H1 (cell line): ENCODE measurements around the gene XKR7. TPM values are rescaled to one million over a fixed set of nuclear protein-coding genes. Genes with fewer than 3 reads are reported as not detected.

Source experiments
- CTCF ChIA-PET: fragments of 300-600 bp; sonication (Branson Sonifier 250); formaldehyde crosslinking; loops from one replicate; lab custom pipeline; 2021; ENCODE audit not compliant: partially characterized antibody; lab: Charles Lee
- POLR2A ChIA-PET: fragments of 300-600 bp; sonication (Branson Sonifier 250); formaldehyde crosslinking; loops from one replicate; lab custom pipeline; 2021; ENCODE audit warnings: inconsistent platforms; ENCODE audit not compliant: partially characterized antibody; lab: Charles Lee
- DNase-seq, 2 experiments: peaks; one replicate each; pipeline versions ENCODE4 v3.0.0 to v3.0.0-alpha.2; 2010 to 2022; ENCODE audit warnings: low spot score in 2 of 2, low read depth in 1 of 2, mixed read lengths in 1 of 2
- FAIRE-seq: peaks from 2 replicates; lab custom pipeline; 2011; peaks lifted over from hg19 to GRCh38; lab: Jason Lieb, UNC
- H2AFZ ChIP-seq: 2 replicates; pipeline ENCODE4 v1.8.1; 2012; ENCODE audit warnings: low read length, inconsistent platforms
- H2AK5ac ChIP-seq: 2 replicates; pipeline ENCODE4 v1.6.1; 2013; ENCODE audit warnings: low read depth, low read length
- H2BK120ac ChIP-seq: replicated peaks from 2 replicates; pipeline ENCODE3; 2013; ENCODE audit warnings: low read depth, low read length, inconsistent platforms
- H2BK12ac ChIP-seq: 2 replicates; pipeline ENCODE4 v1.6.1; 2013; ENCODE audit warnings: low read depth, low read length
- H2BK15ac ChIP-seq: 2 replicates; pipeline ENCODE4 v1.6.1; 2013; ENCODE audit warnings: low read length
- H2BK20ac ChIP-seq: 2 replicates; pipeline ENCODE4 v1.6.1; 2013; ENCODE audit warnings: low read length
- H2BK5ac ChIP-seq: 2 replicates; pipeline ENCODE4 v1.6.1; 2013; ENCODE audit warnings: low read depth, low read length
- H3K14ac ChIP-seq: 2 replicates; pipeline ENCODE4 v1.6.1; 2013; ENCODE audit warnings: inconsistent platforms; ENCODE audit not compliant: insufficient read length
- H3K18ac ChIP-seq: 2 replicates; pipeline ENCODE4 v1.6.1; 2013; ENCODE audit warnings: low read length; ENCODE audit errors: extremely low read depth
- H3K23ac ChIP-seq: 2 replicates; pipeline ENCODE4 v1.6.1; 2013; ENCODE audit warnings: inconsistent platforms; ENCODE audit not compliant: insufficient read length
- H3K23me2 ChIP-seq: 2 replicates; pipeline ENCODE4 v1.6.1; 2013; ENCODE audit warnings: low read depth, low read length
- H3K27ac ChIP-seq: 2 replicates; pipeline ENCODE4 v1.6.1; 2011; ENCODE audit warnings: low read depth, low read length, inconsistent platforms
- H3K27me3 ChIP-seq, 4 experiments: replicated peaks in 1 of 4; 1 replicate in 1 of 4; 2 replicates in 3 of 4; pipeline versions ENCODE4 v1.6.1 to v1.8.1; 2011 to 2013; ENCODE audit warnings: low read length in 3 of 4, mild to moderate bottlenecking in 3 of 4, inconsistent platforms in 2 of 4, mixed read lengths in 2 of 4, moderate library complexity in 1 of 4; ENCODE audit not compliant: control insufficient read depth in 3 of 4, insufficient read depth in 3 of 4; ENCODE audit errors: extremely low read depth in 1 of 4
- H3K36me3 ChIP-seq, 4 experiments: 2 replicates each; pipeline versions ENCODE4 v1.6.1 to v1.8.1; 2011 to 2013; ENCODE audit warnings: mild to moderate bottlenecking in 4 of 4, low read length in 3 of 4, moderate library complexity in 2 of 4, control low read depth in 1 of 4, inconsistent platforms in 1 of 4; ENCODE audit not compliant: insufficient read depth in 4 of 4, control insufficient read depth in 2 of 4
- H3K4ac ChIP-seq: replicated peaks from 2 replicates; pipeline ENCODE3; 2013; ENCODE audit warnings: low read length, low read depth, mixed read lengths, inconsistent platforms; ENCODE audit not compliant: insufficient read length
- H3K4me1 ChIP-seq, 4 experiments: replicated peaks in 1 of 4; 1 replicate in 1 of 4; 2 replicates in 3 of 4; pipeline versions ENCODE4 v1.6.1 to v1.8.1; 2011 to 2013; ENCODE audit warnings: low read length in 3 of 4, inconsistent platforms in 2 of 4, mixed read lengths in 1 of 4; ENCODE audit not compliant: insufficient read depth in 4 of 4, control insufficient read depth in 3 of 4
- H3K4me2 ChIP-seq, 2 experiments: 2 replicates each; pipeline versions ENCODE4 v1.6.1 to v1.8.1; 2011 to 2013; ENCODE audit warnings: low read depth in 2 of 2, low read length in 2 of 2, control low read depth in 1 of 2, inconsistent platforms in 1 of 2, mild to moderate bottlenecking in 1 of 2; ENCODE audit not compliant: insufficient read depth in 1 of 2
- H3K4me3 ChIP-seq, 4 experiments: fragments of 200-600, 300-600 bp in 1 of 4; sonication (generic), shearing (Covaris generic), sonication (Bioruptor Twin) in 1 of 4; 2 replicates each; pipeline versions ENCODE4 v1.5.1 to v1.8.1; 2011 to 2016; ENCODE audit warnings: low read length in 4 of 4, low read depth in 3 of 4, control low read depth in 2 of 4, inconsistent platforms in 2 of 4, mild to moderate bottlenecking in 2 of 4, mixed read lengths in 1 of 4, moderate library complexity in 1 of 4; ENCODE audit not compliant: insufficient read depth in 2 of 4; ENCODE audit errors: extremely low read depth in 1 of 4
- H3K56ac ChIP-seq: replicated peaks from 2 replicates; pipeline ENCODE3; 2013; ENCODE audit warnings: low read depth, mild to moderate bottlenecking, mixed read lengths, low read length, inconsistent platforms; ENCODE audit not compliant: insufficient read length
- H3K79me1 ChIP-seq: 2 replicates; pipeline ENCODE4 v1.6.1; 2013; ENCODE audit warnings: low read depth, low read length, control low read depth
- H3K79me2 ChIP-seq, 2 experiments: 2 replicates each; pipeline versions ENCODE4 v1.6.1 to v1.8.1; 2012 to 2013; ENCODE audit warnings: low read length in 2 of 2, mild to moderate bottlenecking in 2 of 2, inconsistent platforms in 1 of 2; ENCODE audit not compliant: insufficient read depth in 2 of 2, control insufficient read depth in 1 of 2
- H3K9ac ChIP-seq, 4 experiments: replicated peaks in 1 of 4; 1 replicate in 1 of 4; 2 replicates in 3 of 4; pipeline versions ENCODE4 v1.6.1 to v1.8.1; 2011 to 2013; ENCODE audit warnings: low read depth in 3 of 4, low read length in 3 of 4, control low read depth in 2 of 4, mild to moderate bottlenecking in 2 of 4, moderate library complexity in 2 of 4, inconsistent platforms in 1 of 4; ENCODE audit errors: extremely low read depth in 1 of 4
- H3K9me3 ChIP-seq, 2 experiments: 2 replicates each; pipeline versions ENCODE4 v1.6.1 to v1.8.1; 2012 to 2013; ENCODE audit warnings: mild to moderate bottlenecking in 2 of 2, moderate library complexity in 2 of 2, control low read depth in 1 of 2, inconsistent platforms in 1 of 2, low read depth in 1 of 2, low read length in 1 of 2, mixed read lengths in 1 of 2; ENCODE audit not compliant: insufficient read depth in 2 of 2
- H4K20me1 ChIP-seq, 2 experiments: replicated peaks in 1 of 2; 2 replicates each; pipeline versions ENCODE3 to v1.8.1; 2011 to 2013; ENCODE audit warnings: inconsistent platforms in 2 of 2, low read length in 2 of 2, mild to moderate bottlenecking in 1 of 2; ENCODE audit not compliant: insufficient read depth in 2 of 2, control insufficient read depth in 1 of 2
- H4K5ac ChIP-seq: 2 replicates; pipeline ENCODE4 v1.6.1; 2013; ENCODE audit warnings: low read length, low read depth, mixed read lengths, inconsistent platforms; ENCODE audit not compliant: insufficient read length
- H4K8ac ChIP-seq: 2 replicates; pipeline ENCODE4 v1.8.0; 2013; ENCODE audit warnings: mild to moderate bottlenecking, moderate library complexity, low read length, inconsistent platforms; ENCODE audit not compliant: insufficient read depth; ENCODE audit errors: extremely low read depth
- H4K91ac ChIP-seq: replicated peaks from 2 replicates; pipeline ENCODE3; 2013; ENCODE audit warnings: low read length, mixed read lengths, inconsistent platforms; ENCODE audit not compliant: insufficient read length
- BCL11A ChIP-seq, 2 experiments: IDR thresholded peaks; one replicate each; pipeline ENCODE4 v1.6.1; 2011; ENCODE audit warnings: low read depth in 2 of 2, low read length in 2 of 2, mild to moderate bottlenecking in 2 of 2
- CTBP2 ChIP-seq: IDR thresholded peaks from 2 replicates; pipeline ENCODE4 v1.7.0; 2011; ENCODE audit warnings: borderline replicate concordance, mild to moderate bottlenecking, moderate library complexity, mixed read lengths, low read length; ENCODE audit not compliant: insufficient read depth, insufficient read length
- JUN ChIP-seq: IDR thresholded peaks from 2 replicates; pipeline ENCODE4 v1.6.1; 2011; ENCODE audit warnings: low read depth, mild to moderate bottlenecking, improper control_type of control experiment, low read length
- PHF8 ChIP-seq: fragments of 200-600 bp; sonication (generic); conservative IDR thresholded peaks from 2 replicates; pipeline ENCODE4 v1.7.1; 2012; ENCODE audit warnings: low read depth, mild to moderate bottlenecking, inconsistent platforms, low read length, moderate library complexity
- RBBP5 ChIP-seq: IDR thresholded peaks from 2 replicates; pipeline ENCODE4 v1.7.1; 2012; ENCODE audit warnings: low read depth, mild to moderate bottlenecking, inconsistent platforms, low read length, moderate library complexity, borderline replicate concordance
- SIX5 ChIP-seq: IDR thresholded peaks from 2 replicates; pipeline ENCODE4 v1.6.1; 2011; ENCODE audit warnings: mild to moderate bottlenecking, low read depth, low read length
- SRF ChIP-seq: IDR thresholded peaks from 2 replicates; pipeline ENCODE4 v1.6.1; 2011; ENCODE audit warnings: mild to moderate bottlenecking, low read depth, low read length, moderate library complexity
- WGBS, 2 experiments: shearing (Covaris generic) in 1 of 2; methylation state at CpG; one replicate each; pipeline versions ENCODE4 v1.1.6 to v1.1.7; 2013 to 2015; ENCODE audit warnings: low lambda C conversion rate in 2 of 2, mixed read lengths in 2 of 2, inconsistent platforms in 1 of 2, low coverage in 1 of 2, missing lambda C conversion rate in 1 of 2; ENCODE audit not compliant: insufficient replicate concordance in 2 of 2, insufficient coverage in 1 of 2, insufficient read length in 1 of 2; ENCODE audit errors: extremely low coverage in 1 of 2, missing lambda C conversion rate in 1 of 2; 5-methylcytosine and 5-hydroxymethylcytosine counted together
- polyA plus RNA-seq, 7 experiments: library from polyadenylated mRNA; depleted of rRNA in 3 of 7; stranded (reverse) in 5 of 7; unstranded in 2 of 7; fragments of >200 nt in 5 of 7; fragments of 200-250 nt in 2 of 7; gene quantifications; 1 replicate in 5 of 7; 2 replicates in 1 of 7; 4 replicates in 1 of 7; pipeline versions ENCODE4 v1.2.1 to v1.2.3, GENCODE V29; 2011 to 2013; ENCODE audit warnings: missing spikeins in 2 of 7, mixed read lengths in 2 of 7
- total RNA-seq: library from RNA; stranded (reverse); fragmentation: NEBNext Ultra II Directional; extraction: Animal tissue kit (Norgen Biotek cat#: 25700); gene quantifications from 2 replicates; pipeline ENCODE4 v1.2.1, GENCODE V29; 2021

XKR7 gene
- total and polyA plus RNA-seq, 2 of the 8 experiments (the other 6 are each of a cell fraction or from before 2014, with no cell fraction given), result 1.8 to 2.4 TPM

DNA sequence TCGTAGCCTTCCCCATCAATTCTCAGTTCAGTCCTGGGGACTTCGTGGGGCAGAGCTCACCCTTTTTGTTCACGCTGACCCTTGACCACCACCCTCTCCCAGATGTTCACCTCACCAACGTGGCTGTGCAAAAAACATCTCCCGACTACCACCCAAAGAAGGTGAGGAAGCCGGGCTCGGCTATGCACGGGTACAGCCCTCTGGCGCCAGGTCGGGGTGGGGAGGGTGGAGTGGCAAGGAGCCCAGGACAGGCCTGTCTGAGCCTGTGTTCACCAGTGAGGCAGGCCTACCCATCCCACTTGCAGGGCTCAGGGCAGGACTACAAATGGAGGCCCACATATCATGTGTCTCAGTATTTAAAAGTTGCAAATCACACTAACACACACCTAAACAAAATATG is 34.3 kb upstream of the XKR7 start:
- Histone ChIP-seq H4K20me1 (no peaks in the 10 kb centered on the region), H2BK5ac (no peak overlapping the region), H3K79me1 (no peaks in the 10 kb centered on the region), H4K8ac (no peak overlapping the region), H3K4me2 (no peak overlapping the region), H2BK12ac (no peak overlapping the region), H3K9me3 (no peaks in the 10 kb centered on the region), H3K18ac (no peak overlapping the region), H4K5ac (no peak overlapping the region), H2AK5ac (no peak overlapping the region), H2AFZ (no peak overlapping the region), H3K36me3 (no peaks in the 10 kb centered on the region), H3K4me1 (peaks cover 0 to 6% (median 3%) of the 10 kb centered on the region in 4 experiments; a peak in 6 of 7 replicates), H2BK15ac (no peak overlapping the region), H2BK20ac (no peak overlapping the region), H3K4ac (no peak overlapping the region), H4K91ac (no peak overlapping the region), H3K23me2 (no peaks in the 10 kb centered on the region), H2BK120ac (no peak overlapping the region), H3K27me3 (peaks cover 2 to 9% (median 6%) of the 10 kb centered on the region in 4 experiments; a peak in 4 of 7 replicates), H3K56ac (no peak overlapping the region), H3K27ac (no peak overlapping the region), H3K23ac (no peak overlapping the region), H3K4me3 (no peak overlapping the region), H3K79me2 (no peaks in the 10 kb centered on the region), H3K9ac (no peak overlapping the region), H3K14ac (no peak overlapping the region)
- CTCF ChIA-PET, result interaction anchor here (0.6 to 6.5 kb wide), 13 partner anchors 9 to 96 kb away, joined by 3 to 71 read pairs (median 4); partner anchors contain the start of gene PDRG1
- 86% methylated on average over 10 of the region's 10 CpGs; no CpG with 5 or more reads in 1 of the 2 experiments for WGBS, 2 experiments
- no peak for TF ChIP-seq BCL11A (IDR thresholded peaks at IDR 0.05; ENCODE audit: low read depth in 2 of 2, low read length in 2 of 2)
- no peak for TF ChIP-seq CTBP2
- TF ChIP-seq SIX5, result no peak
- TF ChIP-seq JUN, result no peak
- TF ChIP-seq PHF8, result no peak
- TF ChIP-seq RBBP5, result no peak
- TF ChIP-seq SRF, result no peak
- POLR2A ChIA-PET, result interaction anchor here (0.8 to 1.5 kb wide), 3 partner anchors 18 to 156 kb away, joined by 3 to 4 read pairs (median 4); partner anchors contain the start of gene PDRG1
- DNase-seq (no peak), FAIRE-seq (no peak)
